CD4-positive, alpha-beta T cell treated with Interleukin-15 for 1 hour (primary cell): ENCODE results near the gene GABRG3.
"Not testable (repeated sequence)": the region's sequence is repeated elsewhere in the genome, so short reads cannot be mapped to it uniquely, and the experiment has no call there.

Source experiments
- DNase-seq: peaks from one replicate; pipeline ENCODE4 v3.0.0-alpha.2; 2020

The GABRG3 gene

DNA sequence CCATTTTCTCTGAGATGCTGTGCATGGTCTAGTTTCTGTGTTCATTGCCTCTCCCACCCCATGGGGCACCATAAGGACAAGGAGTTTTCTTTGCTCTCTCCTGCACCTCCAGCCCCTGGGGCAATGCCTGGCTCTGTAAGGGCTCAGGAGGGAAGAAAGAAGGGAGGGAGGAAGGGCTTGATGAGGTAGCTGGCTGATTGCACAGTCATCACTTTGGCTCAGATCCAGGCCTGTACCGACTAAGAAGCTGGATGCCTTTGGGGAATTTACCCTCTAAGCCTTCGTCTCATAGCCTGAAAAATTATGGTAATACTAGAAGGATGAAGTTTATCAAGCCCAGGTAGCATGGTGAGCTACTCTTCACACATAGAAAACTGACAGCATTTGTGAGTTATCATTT, 382.9 kb downstream of the GABRG3 start:
- no peak for DNase-seq

DNA sequence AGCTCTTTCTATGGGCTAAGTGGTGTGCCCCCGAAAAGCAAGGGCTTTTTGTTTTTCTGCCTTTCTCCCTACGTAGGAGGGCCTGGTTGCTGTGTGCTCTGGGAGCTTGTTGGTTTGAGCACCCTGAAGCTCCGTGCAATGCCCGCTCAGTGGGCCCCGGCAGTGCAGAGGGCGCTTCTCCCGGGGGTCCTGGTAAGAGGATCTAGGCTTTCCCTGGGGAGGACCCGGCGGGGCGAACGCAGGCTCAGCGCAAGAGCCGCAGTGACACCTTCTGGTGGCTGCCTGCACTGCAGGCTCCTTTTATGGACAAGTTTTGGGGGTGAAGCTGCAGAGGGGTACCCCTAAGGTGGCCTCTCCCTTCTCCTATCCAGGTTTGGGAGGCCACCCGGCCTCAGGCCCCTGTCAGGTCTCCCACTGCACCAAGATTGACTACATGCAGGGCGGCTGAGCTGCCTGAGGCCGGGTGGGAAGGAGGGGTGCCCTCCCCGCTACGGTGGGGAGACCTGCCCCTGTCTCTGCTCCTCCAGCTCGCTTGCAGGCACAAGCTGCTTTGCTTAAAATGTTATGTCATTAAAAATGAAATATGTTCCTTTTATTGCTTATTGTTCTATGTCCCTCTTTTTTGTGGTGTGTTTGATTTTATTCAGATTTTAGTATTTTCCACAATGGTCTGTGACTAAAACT, 387.9 kb downstream of the GABRG3 start:
- DNase-seq: no peak

DNA sequence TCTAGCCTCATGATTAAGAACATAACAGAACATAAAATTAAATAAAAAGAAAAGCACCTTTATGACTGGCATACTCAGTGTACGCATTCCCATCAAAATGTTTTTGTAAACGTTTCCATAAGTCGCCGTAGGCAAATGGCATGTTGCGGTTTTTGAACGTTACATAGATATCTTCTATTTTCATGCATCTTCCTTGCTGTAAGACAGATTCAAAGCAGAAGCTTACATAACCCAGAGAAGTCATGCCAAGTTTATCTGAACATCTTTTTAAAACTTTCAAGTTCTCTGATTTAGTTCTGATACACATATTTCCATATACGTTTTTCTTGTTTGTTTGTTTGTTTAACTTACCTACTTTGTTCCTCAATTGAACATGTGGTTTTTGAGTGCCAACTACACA, 388.6 kb downstream of the GABRG3 start:
- DNase-seq: no peak

DNA sequence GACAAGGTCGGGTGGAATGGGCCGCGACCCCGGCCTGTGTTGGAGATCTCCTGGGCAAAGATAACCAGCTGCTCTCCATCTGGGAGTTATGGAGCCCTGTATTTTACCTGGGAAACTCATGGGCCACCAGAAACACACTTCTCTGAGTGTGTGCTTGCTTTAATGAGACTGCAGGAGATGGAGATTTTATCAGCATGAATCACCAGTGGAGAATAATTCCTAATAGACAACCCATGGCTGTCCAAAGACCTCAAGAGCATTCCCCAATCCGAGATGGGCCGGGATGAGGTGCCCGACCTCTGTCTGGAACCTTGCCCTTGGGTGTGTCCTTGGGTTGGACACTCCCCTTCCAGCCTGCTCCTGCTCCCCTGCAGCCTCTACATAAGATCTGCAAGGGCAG, 389.3 kb downstream of the GABRG3 start:
- no peak for DNase-seq

DNA sequence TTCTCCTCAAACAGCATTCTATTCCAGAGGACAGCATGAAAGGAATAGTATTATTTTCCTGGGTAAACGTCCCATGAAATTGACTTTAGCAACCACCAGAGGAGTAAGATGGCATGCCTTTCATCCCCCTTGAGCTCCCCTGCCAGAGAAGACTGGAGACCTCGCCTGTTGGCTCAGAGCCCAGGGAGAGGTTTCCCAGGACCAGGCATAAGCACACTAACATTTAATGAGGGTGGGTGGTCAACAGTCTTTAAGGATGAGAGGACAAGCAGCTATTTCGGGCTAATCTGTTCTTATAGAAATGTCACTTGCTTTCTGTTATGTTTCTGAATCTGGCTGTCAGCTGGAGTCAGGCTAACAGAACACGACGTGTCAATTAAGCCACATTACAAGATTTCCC, 390.5 kb downstream of the GABRG3 start:
- no peak for DNase-seq

DNA sequence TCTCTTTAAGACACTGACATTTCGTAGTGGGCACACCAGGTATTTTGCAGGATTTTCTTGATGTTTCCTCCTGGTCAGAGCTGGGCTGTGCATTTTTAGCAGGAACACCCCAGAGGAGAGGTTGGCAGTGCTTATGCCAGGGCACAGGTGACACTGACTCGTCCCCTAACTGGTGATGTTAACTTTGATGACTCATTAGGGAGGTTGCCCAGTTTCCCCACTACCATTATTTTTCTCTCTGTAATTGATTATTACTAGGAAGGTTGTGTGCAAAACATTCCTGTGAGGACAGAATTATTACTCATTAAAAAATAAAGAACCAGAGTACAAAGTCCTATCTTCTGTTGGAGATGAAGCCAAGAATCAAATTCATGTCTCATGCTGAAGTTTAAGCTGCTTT, 394.5 kb downstream of the GABRG3 start:
- DNase-seq: no peak

DNA sequence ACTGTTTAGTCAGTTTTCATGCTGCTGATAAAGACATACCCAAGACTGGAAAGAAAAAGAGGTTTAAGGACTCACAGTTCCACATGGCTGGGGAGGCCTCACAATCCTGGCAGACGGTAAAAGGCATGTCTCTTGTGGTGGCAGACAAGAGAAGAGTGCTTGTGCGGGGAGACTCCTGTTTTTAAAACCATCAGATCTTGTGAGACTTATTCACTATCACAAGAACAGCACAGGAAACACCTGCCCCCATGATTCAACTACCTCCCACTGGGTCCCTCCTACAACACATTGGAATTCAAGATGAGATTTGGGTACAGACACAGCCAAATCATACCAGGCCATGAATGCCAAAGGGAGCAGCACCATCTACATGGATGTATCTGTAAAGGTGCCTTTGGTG, 406.4 kb downstream of the GABRG3 start:
- not testable (repeated sequence) for DNase-seq

DNA sequence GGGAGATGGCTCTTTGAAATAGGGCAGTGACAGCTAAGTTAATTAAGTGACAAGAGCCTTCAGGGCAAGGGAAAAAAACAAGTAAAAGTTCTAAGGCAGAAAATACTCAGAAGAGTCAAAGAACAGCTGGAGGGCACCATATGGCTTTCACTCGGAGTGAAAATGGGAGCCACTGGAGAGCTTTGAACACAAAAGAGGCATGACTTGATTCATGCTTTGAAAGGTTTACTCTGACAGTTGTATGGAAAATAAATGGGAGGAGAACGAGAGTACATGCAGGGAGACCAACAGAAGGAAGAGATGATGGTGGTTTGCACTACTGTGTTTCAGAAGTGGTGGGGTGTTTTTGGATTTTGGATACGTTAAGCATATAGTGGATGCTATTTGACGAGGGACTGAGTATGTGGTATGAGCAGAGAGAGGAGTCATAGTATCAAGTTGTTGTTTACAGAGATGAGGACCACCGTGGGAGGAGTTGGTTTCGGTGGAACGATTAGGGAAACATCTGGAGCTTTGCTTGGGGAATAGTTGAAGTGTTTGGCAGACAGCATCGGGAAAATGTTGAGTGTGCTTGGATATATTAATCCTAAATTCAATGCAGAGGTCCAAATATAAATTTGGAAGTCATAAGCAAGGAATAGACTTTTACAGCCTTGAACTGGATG, 411.5 kb downstream of the GABRG3 start:
- DNase-seq: no peak

DNA sequence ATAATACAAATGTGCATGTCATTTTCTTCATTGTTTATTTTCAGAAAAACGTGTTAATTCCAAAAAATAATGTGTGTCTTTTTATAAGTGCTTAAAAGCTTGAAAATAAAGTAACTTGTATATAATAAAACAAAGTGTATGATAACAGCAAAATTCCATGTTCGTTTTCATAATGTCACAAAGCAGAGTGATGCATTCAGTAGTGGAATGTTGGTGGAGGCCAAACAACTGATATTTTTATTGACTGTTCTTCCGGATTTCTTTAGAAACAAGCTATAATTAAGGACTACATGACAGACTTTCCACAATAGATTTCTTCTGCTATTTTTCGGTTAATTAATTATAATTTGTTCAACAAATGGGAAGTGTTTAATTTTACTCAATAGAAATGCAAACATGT, 412.7 kb downstream of the GABRG3 start:
- DNase-seq: no peak

DNA sequence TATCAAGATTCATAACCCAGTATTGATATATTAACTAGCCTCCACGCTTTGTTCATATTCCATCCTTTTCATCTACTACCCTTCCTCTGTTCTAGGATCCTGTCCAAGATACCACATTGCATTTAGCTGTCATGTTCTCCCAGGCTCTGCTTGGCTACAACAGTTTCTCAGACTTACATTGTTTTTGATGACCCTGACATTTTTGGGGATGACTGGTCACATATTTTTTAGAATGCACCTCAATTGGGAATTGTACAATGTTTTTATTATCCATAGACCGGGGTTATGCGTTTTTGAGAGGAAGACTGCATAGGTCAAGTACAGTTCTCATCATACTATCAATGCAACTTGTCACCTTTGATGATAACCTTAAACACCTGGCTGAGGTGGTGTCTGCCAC, 421.2 kb downstream of the GABRG3 start:
- no peak for DNase-seq

DNA sequence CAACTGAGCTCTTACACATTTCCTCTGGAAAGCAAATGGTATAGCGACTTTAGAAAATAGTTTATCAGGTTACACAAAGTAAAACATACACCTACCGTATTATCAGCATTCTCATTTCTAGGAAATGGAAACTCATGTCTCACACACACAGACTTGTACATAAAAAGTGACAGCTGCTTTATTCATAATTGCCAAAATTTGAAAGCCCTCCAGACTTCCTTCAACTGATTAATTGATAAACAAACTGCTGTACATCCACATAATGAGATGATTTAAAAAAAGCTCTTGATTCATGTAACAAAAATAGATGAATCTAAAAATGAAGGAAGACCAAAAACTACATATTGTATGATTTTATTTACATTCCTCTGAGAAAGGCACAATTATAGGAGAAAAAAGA, 425.5 kb downstream of the GABRG3 start:
- DNase-seq: no peak

DNA sequence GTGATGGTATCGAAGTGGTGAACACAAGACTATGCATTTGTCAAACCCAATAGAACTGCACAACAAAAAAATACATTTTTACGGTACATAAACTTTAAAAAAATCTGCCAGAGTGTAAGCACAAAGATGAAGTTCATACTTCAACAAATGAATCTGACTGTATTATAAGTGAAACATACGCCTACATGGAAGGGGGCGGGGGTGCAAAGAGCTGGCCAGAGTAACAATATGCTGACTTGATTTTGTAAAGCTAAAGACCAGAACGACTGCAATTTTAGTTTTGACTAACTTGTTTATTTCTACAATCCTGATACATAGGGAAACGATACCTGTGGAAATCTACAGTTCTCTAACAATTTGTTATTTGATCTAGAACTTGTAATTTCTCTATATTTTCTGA, 426.0 kb downstream of the GABRG3 start:
- no peak for DNase-seq

DNA sequence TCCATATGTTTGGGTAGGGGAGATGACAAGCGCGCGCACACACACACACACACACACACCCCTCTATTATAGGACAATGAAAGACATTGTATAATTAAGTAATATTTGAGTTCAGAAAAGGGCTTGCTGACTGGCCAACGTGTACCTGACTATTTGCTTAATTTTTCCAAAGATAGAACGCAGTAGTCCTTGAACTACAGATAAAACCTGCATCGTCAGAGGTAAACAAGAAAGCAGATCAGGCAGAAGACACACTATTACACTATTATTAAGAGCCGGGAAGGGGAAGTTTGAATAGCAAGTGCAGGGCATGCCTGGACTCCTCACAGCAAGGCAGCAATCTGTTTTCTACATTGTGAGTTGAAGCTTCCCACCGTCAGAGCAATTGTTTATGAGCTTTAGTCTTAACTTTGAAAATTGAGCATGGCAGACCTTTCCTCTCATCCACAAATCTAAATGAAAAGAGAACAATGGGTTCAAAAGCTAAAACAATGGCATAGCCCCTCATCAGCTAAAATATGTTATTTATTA, 427.7 kb downstream of the GABRG3 start:
- no peak for DNase-seq

DNA sequence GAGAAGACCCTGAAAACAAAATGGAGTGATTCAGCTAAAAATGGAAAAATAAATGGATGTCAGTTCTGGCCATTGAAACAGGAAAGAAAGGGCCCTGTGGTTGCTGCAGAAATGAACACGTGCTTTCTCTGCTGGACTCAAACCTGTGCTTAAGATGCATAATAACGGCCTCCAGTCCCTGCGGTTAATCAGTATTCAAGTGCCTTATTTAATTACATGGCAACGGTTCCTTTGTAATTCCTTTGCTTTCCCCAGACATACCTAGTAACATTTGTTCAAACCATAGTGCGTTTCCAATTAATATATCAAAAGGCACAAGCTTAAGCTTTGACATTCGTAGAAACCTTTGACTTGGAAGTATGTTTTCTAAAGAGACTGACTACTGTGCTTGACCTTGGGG, 428.3 kb downstream of the GABRG3 start:
- no peak for DNase-seq

DNA sequence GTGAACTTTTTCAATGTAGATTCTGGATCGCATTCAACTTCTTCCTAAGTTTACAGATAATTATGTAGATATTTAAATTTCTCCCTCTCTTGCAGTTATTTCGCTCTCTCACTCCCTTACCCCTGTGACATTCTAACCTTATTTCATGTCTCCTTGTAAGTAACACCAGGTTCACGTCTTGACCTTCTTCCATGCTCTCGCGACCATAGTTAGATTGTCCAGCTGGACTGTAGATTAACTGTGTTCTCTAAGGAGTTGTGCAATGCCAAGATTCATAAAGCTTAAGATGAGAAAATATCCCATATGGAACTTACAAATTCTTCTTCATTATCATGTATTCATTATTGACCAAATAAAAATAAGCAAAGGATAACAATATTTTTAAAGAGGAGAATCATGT, 430.5 kb downstream of the GABRG3 start:
- DNase-seq: no peak

DNA sequence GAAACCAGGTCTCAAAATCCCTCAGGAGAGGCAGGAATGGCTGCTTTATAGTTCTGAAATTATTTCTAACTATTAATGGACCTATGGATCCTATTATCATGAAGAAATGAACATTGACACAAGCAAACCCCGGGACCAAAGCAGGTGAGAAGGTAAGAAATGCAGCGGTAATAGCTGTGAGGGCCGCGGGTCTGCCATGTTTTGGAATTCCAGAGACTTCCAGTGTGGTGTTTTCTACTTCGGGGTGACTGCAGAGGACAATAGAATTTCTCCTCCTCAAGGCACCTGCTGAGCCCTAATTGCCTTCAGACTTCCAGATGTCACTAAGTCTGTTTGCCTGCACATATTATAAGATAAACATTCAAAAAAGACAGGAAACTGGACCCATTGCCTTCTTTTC, 437.4 kb downstream of the GABRG3 start:
- DNase-seq: no peak

DNA sequence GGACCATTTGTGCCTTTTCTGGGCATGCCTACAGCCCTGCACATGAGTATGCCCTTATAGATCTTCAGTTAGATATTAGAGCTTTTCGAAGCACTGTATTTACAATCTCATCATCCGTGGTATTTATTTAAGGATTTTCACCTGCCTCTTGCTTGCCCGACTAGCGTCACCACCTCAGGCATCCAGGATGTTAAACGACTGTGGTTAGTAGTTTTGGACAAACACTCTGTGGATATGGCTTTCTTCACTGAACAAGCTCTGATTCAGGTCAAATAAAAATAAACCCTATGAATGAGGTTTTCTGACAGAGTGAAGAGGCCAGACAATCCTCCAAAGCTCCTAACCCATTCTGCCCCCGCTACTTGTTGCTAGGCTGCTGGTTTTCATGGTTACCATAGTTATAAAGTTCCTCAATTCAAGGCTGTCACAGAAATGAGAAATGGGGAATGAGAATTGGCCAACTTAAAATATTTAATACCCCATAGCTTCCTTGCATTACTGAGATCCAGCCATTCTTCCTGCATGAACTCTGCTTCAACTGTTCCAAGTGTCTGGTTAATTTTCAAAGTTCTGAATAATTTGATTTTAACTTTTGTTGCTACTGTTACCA, 440.1 kb downstream of the GABRG3 start:
- DNase-seq: no peak

DNA sequence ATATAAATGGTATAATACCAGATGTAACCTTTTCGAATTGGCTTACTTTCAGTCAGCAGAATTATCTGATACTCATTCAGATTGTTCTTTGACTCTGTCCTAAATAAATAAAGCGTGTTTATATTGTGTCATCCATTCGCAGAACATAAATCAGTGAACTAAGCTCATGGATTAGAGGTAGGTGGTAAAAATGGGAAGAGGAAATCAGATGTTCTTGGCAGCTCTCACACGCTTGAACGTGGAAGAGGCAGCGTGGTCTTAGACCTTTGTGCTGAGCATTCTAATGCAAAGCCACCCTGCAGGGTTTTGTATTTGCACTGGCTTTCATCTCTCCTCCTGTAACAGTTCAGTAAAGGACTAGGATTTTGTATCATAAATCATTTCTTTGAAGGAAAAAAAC, 441.4 kb downstream of the GABRG3 start:
- DNase-seq: no peak

DNA sequence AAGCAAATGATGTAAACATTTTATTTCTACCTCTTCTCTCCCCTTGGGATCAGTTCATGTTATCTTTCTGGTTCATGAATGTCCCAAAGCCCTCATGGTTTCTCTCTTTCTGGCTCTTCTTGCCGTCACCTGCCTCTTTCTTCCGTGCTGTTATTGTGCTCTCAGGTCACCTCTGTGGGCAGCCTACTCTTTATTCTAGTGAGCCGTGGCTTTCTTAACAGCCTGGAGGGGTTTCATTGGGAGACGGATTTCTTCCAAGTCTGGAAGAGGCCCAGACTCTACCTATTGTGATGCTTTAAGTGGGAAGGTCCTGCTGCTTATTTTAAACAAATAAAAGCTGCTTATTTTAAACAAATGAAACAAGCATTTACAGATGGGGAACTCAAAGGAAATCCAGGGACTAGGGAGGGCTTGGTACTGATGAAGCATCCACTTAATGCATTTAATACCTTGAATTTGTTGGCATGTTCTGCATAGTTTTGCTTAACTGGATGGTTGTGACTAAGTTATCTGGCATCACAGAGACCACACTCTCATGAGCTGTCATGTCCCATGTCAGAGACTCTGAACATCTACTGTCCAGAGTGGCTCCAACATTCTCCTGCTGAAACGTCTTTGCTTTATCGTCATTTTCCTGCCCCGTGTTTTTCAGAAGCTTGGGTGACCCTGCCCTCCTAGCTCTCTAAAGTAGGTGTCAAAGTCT, 443.3 kb downstream of the GABRG3 start:
- DNase-seq: no peak

DNA sequence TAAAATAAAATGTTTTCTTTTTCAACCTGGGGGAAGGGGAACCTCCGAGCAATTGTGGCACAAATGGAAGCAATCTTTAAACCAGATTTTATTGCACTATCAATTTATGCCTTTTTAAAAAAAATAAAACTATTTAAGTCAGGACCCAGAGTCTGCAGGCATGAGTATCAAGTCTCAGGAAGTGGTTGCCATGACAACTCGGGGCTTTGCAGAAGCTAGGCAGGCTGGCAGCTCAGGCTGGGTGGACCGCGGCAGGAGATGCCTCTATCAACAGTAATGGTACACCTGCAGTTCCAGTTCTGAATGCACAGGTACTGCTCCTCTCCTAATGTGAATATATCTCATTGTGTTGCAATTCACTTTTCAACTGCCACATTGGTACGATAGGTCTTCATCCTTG, 447.7 kb downstream of the GABRG3 start:
- DNase-seq: no peak

DNA sequence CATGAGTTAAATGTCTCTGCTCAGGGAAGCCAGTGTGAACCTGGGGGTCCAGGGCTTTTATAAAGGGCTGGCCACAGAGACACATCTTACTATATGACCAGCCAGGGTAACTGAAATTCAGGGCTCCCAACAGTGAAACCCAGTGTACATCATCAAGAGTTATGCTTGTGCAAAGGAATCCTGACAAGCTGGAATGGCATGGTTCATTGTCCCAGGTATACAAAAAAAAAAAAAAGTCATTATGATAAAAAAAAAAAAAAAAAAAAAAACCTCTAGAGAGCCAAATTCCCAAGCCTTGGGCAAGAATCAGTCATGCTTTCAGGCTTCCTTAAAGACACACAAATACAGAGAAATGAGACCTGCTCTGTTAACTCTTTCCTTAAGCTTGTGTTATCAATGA, 452.0 kb downstream of the GABRG3 start:
- no peak for DNase-seq

DNA sequence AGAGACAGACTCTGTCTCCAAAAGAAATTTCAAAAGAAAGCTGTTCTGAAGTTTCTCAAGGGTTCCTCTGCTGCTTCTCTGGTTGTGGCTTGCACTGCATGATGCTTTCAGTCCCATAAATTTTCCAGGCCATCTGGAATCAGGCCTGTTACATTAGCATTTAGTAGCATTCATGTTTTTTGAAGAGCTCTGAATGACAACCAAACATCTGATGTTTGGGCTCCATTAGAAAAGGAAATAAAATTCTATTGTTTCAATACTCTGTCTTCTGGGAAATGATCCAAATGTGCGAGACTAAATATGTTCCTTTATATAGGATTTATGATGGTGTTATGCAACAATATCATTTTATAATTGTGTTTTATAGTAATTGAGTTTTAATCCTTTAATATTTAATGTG, 455.8 kb downstream of the GABRG3 start:
- DNase-seq: no peak

DNA sequence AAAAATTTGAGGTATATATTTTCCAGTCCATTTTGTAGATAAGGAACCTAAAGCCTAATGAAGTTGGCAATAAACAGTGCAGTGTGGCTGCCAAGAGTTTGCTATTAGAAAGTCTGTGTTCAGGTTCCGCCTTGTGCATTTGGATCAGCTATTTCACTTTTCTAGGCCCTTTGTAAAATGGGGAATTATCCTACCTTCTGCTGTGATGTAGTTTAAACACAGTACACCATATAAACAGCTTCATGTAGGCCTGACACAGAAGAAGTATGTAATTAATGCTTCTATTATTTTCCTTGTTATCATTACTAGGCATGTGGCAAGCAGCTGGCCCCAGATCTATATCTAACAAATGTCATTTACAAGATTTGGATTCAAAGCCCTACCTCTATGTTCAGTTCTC, 456.3 kb downstream of the GABRG3 start:
- no peak for DNase-seq

DNA sequence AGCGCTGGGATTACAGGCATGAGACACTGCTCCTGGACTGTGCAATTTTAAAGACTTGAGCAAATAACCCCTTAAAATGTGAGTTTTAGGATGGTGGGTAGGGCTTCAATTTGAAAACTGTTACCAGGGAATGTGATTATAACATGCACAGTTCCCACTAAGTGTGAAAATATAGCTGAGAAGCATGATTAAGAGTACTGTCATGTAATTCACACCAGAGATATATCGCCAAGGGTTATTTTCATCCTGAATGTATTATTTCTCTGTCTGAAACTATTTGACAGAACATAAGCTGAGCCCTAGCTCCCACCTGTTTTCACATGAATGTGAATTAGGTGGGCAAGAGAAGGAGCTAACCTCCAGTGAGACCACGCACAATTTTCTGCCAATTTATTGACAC, 457.2 kb downstream of the GABRG3 start:
- no peak for DNase-seq
